Activated CD4-positive, alpha-beta T cell treated with anti-CD3 and anti-CD28 coated beads, Interleukin-2, amount 50 U/mL, for 24 hours (primary cell): ENCODE measurements around the gene AP1G2.

Source experiments
- DNase-seq, 2 donors: peaks; one replicate each; pipeline ENCODE4 v3.0.0-alpha.2; 2020; ENCODE audit warnings: low read depth in 1 of 2, low spot score in 1 of 2

Gene AP1G2

DNA sequence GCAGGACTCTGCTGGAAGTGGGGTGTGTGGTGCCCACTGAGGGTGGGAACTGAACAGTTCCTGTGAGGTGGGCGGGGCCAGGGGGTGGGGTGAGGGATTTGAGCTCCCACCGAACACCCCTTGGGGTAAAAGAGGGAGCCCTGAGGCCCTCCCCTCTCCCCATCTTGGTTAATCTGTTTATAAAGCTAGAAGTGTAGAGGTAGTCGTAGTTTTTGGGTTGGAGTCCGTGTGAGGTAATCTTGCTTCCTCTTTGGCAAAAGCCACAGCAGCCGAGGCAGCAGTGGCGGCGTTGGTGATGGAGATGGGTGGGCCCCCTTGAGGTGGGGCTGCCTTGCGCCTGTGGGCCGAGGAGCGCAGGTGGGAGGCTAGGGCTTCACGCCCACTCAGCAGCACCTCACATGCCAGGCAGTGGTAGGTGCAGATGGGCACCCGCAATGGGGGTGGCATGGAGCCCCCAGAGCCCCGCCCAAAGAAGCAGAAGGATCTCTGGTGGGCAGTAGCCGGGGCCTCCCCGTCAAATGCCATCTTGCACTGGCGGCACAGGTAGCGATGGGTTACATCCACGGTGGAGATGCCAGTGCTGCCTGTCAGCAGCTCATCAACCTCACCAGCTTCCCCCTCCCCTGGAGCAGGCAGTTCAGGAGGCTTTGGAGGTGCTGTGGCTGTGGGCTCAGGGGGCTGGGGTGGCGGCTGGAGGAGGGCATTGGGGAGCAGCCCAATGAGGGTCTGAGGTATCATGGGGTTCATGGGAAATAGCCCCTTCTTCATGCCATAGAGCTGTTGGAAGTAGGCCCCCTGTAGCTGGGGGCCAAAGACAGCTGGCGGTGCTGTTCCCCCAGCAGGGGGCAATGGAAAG lies 45.6 kb downstream of the AP1G2 start:
- DNase-seq = no peak

DNA sequence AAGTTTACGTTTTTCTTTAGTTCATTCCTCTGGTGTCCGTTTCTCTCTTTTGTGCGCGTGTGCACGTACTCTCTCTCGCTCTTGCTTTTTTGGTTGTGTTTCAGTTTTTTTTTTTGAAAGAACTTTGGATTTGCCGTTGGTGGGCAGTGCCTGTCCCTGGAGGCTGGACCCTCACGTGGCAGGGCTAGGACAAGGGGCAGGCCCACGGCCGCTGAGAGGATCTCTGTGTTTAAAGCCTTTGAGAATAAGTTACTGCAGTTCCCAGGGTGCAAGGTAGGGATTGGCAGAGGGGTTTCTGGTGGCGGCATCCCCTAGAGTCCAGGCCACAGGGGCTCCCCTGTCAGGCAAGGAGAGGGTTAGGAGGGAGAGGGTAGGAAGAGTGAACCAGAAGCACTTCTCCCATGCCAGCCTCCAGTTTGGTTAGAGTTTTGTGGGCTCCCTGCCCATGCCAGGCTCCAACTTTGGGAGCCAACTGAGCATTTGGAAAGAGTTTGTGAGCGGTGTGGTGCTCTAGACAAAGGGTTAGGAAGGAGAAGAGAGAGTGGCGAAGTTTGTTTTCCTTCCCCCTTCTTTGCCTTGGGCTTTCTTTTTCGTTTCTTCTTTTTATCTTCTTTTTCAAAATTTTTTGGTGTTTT lies 46.6 kb downstream of the AP1G2 start:
- no peak for DNase-seq

DNA sequence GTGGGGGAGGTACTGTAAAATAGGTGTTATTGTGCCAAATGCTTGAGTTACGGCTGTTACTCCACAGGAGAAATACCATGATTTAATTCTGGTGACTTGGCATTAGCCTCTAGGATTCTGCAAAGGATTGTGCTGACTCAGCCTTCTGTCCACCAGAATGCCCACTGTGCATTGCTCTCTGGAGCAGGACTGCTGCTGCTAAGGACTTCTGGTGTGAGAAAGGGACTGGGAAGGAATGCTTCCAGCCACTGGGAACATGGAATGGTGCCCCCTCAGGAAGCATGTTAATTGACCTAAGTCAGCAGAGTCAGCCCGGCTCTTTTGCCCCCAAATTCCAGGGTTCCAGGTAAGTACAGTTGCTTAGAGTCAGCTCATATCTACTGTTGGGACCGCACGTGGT lies 48.9 kb downstream of the AP1G2 start:
- no peak for DNase-seq

- DNase-seq = no peak
Observed at GRCh38 chr14:23517650-23518326, 49.8 kb downstream of the AP1G2 start.

DNA sequence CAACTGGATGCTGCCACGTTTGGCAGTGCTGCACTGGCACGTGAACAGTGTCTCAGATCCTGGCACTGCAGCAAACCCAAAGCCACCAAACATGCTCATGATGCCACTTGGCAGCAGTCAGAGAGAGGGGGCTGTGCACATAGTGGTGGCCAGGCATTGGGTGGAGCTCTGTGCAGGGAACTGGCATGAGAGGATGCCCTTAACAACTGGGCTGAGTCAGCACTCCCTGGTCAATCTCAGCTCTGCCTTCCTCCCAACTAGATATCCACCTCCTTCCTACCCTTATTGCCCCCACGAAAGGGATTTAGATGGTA lies 53.0 kb downstream of the AP1G2 start:
- no peak for DNase-seq

GRCh38 chr14:23513818-23514643 lies 53.6 kb downstream of the AP1G2 start:
- DNase-seq = no peak

GRCh38 chr14:23513005-23513817 lies 54.4 kb downstream of the AP1G2 start:
- DNase-seq = no peak

DNA sequence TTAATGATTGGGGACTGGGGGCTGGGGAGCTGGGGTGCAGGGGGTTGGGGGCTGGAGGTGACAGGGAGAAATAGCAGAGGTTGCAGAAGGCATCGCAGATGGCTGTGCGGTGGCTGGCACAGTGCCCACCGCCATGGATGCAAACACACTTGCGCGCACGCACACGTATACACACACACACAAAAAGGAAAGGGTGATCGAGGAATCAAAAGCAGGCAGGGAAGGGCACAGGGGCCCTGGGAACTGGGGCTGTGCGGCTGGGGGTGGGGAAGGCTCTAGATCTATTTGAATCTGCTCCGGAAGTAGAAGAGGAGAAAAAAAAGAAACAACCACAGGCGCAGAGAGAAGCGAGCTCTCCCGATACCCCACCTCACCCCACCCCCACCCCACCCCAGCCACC lies 55.4 kb downstream of the AP1G2 start:
- DNase-seq = no peak
